Skin epidermis (tissue), 12 donors: ENCODE data around the gene RASA3.
"Not testable (repeated sequence)": the region's sequence is repeated elsewhere in the genome, so short reads cannot be mapped to it uniquely, and the experiment has no call there.

Source experiments
- H3K27ac ChIP-seq, 21 experiments: fragments of 200-600 bp; sonication (generic) in 11 of 21; one replicate each; pipeline ENCODE4 v1.5.0; 2020; ENCODE audit warnings: mild to moderate bottlenecking in 3 of 21, inconsistent platforms in 2 of 21, moderate library complexity in 2 of 21
- H3K4me3 ChIP-seq, 7 experiments: fragments of 200-600 bp; sonication (generic) in 2 of 7; one replicate each; pipeline ENCODE4 v1.5.0; 2020; ENCODE audit warnings: inconsistent platforms in 2 of 7, mild to moderate bottlenecking in 2 of 7, moderate library complexity in 1 of 7

RASA3 gene

GRCh38 chr13:114130131-114130836 lies 2.1 kb downstream of the RASA3 start:
- Histone ChIP-seq H3K4me3 (peak overlapping the region; percentile 57 to 96 (median 77)), H3K27ac (peak overlapping the region in 20 of 21 experiments; percentile 26 to 98 (median 88))

GRCh38 chr13:114129649-114130062 lies 2.8 kb downstream of the RASA3 start:
- peak overlapping the region in 1 of 7 experiments; percentile 90 for H3K4me3 ChIP-seq
- peak overlapping the region in 20 of 21 experiments; percentile 20 to 98 (median 88) for H3K27ac ChIP-seq

GRCh38 chr13:114128624-114129522 lies 3.5 kb downstream of the RASA3 start:
- peak overlapping the region in 4 of 7 experiments; percentile 2 to 20 (median 16) for H3K4me3 ChIP-seq
- H3K27ac ChIP-seq = peak overlapping the region; percentile 26 to 98 (median 88)

GRCh38 chr13:114128348-114128623 lies 4.1 kb downstream of the RASA3 start:
- H3K4me3 ChIP-seq = peak overlapping the region in 3 of 7 experiments; percentile 15 to 20 (median 17)
- H3K27ac ChIP-seq = peak overlapping the region; percentile 26 to 98 (median 85)

GRCh38 chr13:114127473-114128347 lies 4.7 kb downstream of the RASA3 start:
- no peak overlapping the region for H3K4me3 ChIP-seq
- H3K27ac ChIP-seq = peak overlapping the region in 18 of 21 experiments; percentile 26 to 98 (median 88)

- no peak overlapping the region for H3K4me3 ChIP-seq
- H3K27ac ChIP-seq = peak overlapping the region in 3 of 21 experiments; percentile 4 to 94 (median 82)
These were observed 5.5 kb downstream of the RASA3 start for GRCh38 chr13:114126789-114127472.

GRCh38 chr13:114126086-114126485 lies 6.3 kb downstream of the RASA3 start:
- H3K4me3 ChIP-seq, H3K27ac ChIP-seq: not testable (repeated sequence)

GRCh38 chr13:114125589-114125988 lies 6.8 kb downstream of the RASA3 start:
- no peak overlapping the region for H3K27ac ChIP-seq
- H3K4me3 ChIP-seq = no peak overlapping the region

GRCh38 chr13:114124921-114125320 lies 7.5 kb downstream of the RASA3 start:
- Histone ChIP-seq H3K4me3 (no peak overlapping the region), H3K27ac (peak overlapping the region in 1 of 21 experiments; percentile 1)

- peak overlapping the region in 2 of 21 experiments; percentile 1 to 20 for H3K27ac ChIP-seq
- no peak overlapping the region for H3K4me3 ChIP-seq
These were observed 8.0 kb downstream of the RASA3 start for GRCh38 chr13:114124431-114124830.

GRCh38 chr13:114123876-114124275 lies 8.5 kb downstream of the RASA3 start:
- H3K4me3 ChIP-seq = no peak overlapping the region
- peak overlapping the region in 3 of 21 experiments; percentile 2 to 20 (median 8) for H3K27ac ChIP-seq

- peak overlapping the region in 7 of 21 experiments; percentile 2 to 67 (median 24) for H3K27ac ChIP-seq
- no peak overlapping the region for H3K4me3 ChIP-seq
These were observed 9.0 kb downstream of the RASA3 start for GRCh38 chr13:114123448-114123847.

GRCh38 chr13:114122591-114123211 lies 9.7 kb downstream of the RASA3 start:
- no peak overlapping the region for H3K4me3 ChIP-seq
- peak overlapping the region in 10 of 21 experiments; percentile 2 to 67 (median 27) for H3K27ac ChIP-seq

GRCh38 chr13:114122127-114122511 lies 10.3 kb downstream of the RASA3 start:
- H3K4me3 ChIP-seq = no peak overlapping the region
- H3K27ac ChIP-seq = peak overlapping the region in 6 of 21 experiments; percentile 4 to 35 (median 27)

- Histone ChIP-seq H3K4me3 (no peak overlapping the region), H3K27ac (peak overlapping the region in 9 of 21 experiments; percentile 25 to 73 (median 49))
These were observed 10.8 kb downstream of the RASA3 start for GRCh38 chr13:114121496-114122126.

GRCh38 chr13:114121031-114121430 lies 11.4 kb downstream of the RASA3 start:
- Histone ChIP-seq H3K4me3 (no peak overlapping the region), H3K27ac (peak overlapping the region in 11 of 21 experiments; percentile 29 to 73 (median 49))

- H3K27ac ChIP-seq = peak overlapping the region in 13 of 21 experiments; percentile 3 to 73 (median 49)
- no peak overlapping the region for H3K4me3 ChIP-seq
These were observed 11.8 kb downstream of the RASA3 start for GRCh38 chr13:114120591-114121011.

GRCh38 chr13:114119196-114119595 lies 13.2 kb downstream of the RASA3 start:
- no peak overlapping the region for H3K4me3 ChIP-seq
- peak overlapping the region in 19 of 21 experiments; percentile 40 to 86 (median 72) for H3K27ac ChIP-seq
